ENCODE results near the gene DUSP21.
"Not testable (repeated sequence)": the region's sequence is repeated elsewhere in the genome, so short reads cannot be mapped to it uniquely, and the experiment has no call there.

Gene DUSP21

GRCh38 chrX:44843753-44844152, at the start of gene DUSP21:
Gene DUSP21, plus strand, starts transcription at chrX:44844021. Its CDS starts 112 bp downstream, at chrX:44844133.
- DNase-seq (ENCODE audit: low read depth): no peak

- DNase-seq (ENCODE audit: low read depth): no peak
These were observed 47.8 kb upstream of the DUSP21 start for GRCh38 chrX:44795945-44796450.

GRCh38 chrX:44802613-44803012, 41.2 kb upstream of the DUSP21 start:
- no peak for DNase-seq (ENCODE audit: low read depth)

- DNase-seq (ENCODE audit: low read depth): no peak
These were observed 28.1 kb upstream of the DUSP21 start for GRCh38 chrX:44815681-44816080.

GRCh38 chrX:44816367-44816766, 27.5 kb upstream of the DUSP21 start:
- no peak for DNase-seq (ENCODE audit: low read depth)

- DNase-seq (ENCODE audit: low read depth): no peak
These were observed 26.8 kb upstream of the DUSP21 start for GRCh38 chrX:44817029-44817428.

- no peak for DNase-seq (ENCODE audit: low read depth)
These were observed 21.2 kb upstream of the DUSP21 start for GRCh38 chrX:44822601-44823000.

- DNase-seq (ENCODE audit: low read depth): not testable (repeated sequence)
These were observed 20.6 kb upstream of the DUSP21 start for GRCh38 chrX:44823193-44823592.

GRCh38 chrX:44828008-44828605, 15.7 kb upstream of the DUSP21 start:
- no peak for DNase-seq (ENCODE audit: low read depth)

GRCh38 chrX:44829832-44830231, 14.0 kb upstream of the DUSP21 start:
- DNase-seq (ENCODE audit: low read depth): no peak

- DNase-seq (ENCODE audit: low read depth): no peak
These were observed 1.1 kb upstream of the DUSP21 start for GRCh38 chrX:44842550-44843317.

GRCh38 chrX:44843318-44843702, 511 bp upstream of the DUSP21 start:
- DNase-seq (ENCODE audit: low read depth): no peak

GRCh38 chrX:44844204-44844603, 383 bp downstream of the DUSP21 start:
- no peak for DNase-seq (ENCODE audit: low read depth)

- DNase-seq (ENCODE audit: low read depth): not testable (repeated sequence)
These were observed 7.1 kb downstream of the DUSP21 start for GRCh38 chrX:44850891-44851290.

GRCh38 chrX:44871114-44871645, 27.4 kb downstream of the DUSP21 start:
- no peak for DNase-seq (ENCODE audit: low read depth)

GRCh38 chrX:44871931-44872820, 28.4 kb downstream of the DUSP21 start:
- no peak for DNase-seq (ENCODE audit: low read depth)

- DNase-seq (ENCODE audit: low read depth): peak; percentile 86
These were observed 29.1 kb downstream of the DUSP21 start, which contains the start of gene KDM6A for GRCh38 chrX:44872821-44873414. Gene KDM6A, plus strand, starts transcription at chrX:44873188. Its CDS starts 364 bp downstream, at chrX:44873552.

GRCh38 chrX:44873415-44874276, 29.8 kb downstream of the DUSP21 start:
- DNase-seq (ENCODE audit: low read depth): no peak

- DNase-seq (ENCODE audit: low read depth): no peak
These were observed 30.8 kb downstream of the DUSP21 start for GRCh38 chrX:44874420-44875184.

- no peak for DNase-seq (ENCODE audit: low read depth)
These were observed 31.3 kb downstream of the DUSP21 start for GRCh38 chrX:44875185-44875489.
